ENCODE data around the gene MAN1C1.

Gene MAN1C1

DNA sequence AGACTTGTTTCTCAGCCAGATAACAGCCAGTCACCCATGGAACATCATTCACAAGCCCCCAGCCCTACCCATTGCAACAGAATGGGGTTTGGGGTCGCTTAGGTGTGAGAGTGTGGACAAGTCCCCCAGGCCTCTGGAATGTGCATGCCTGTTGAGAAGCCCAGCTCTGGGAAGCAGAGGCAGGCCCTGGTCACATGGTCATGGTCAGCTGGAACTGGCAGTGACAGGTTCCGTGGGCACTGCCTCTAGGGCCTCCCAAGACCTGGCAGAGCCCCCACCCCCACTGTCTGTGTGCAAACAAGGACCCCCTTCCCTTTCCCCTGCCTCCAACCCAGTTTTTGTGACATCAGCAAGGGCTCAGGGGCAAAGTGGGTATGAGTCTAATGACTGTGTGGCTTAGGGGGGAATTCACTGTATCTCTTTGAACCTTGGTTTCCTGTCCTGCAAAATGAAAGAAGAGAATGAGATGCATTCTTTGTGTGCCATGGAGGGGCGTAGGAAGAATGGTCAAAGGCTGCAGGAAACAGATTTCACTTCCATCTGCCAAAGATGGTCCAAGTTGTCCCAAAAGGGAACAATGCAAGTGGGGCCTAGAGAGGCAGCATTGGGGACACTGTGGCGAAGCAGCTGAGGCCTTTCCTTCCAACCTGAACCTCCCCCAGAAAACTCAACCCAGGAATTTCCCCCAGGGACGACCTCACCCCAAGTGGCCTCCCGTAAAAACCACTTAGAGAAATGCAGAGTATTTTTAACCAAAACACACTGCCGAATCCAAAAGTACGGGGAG lies 148.7 kb downstream of the MAN1C1 start:
- no peaks in the 10 kb centered on the region for H3K27me3 ChIP-seq (ENCODE audit: insufficient read depth, low read length)
- no peaks in the 10 kb centered on the region for H3K36me3 ChIP-seq (ENCODE audit: insufficient read depth, low read length)
- WGBS, result 82% methylated on average over 8 of the region's 8 CpGs
- no peaks in the 10 kb centered on the region for H3K9me3 ChIP-seq (ENCODE audit: insufficient read depth, low read depth, low read length)
- H3K4me1 ChIP-seq (ENCODE audit: insufficient read depth, low read length), result peaks cover 8% of the 10 kb centered on the region; the same call in 1 of the 2 replicates
- no peak overlapping the region for H3K27ac ChIP-seq (ENCODE audit: low read depth, low read length)
- no peak overlapping the region for H3K4me3 ChIP-seq (ENCODE audit: low read length)
- no peak overlapping the region for H3K9ac ChIP-seq (ENCODE audit: low read depth, low read length)

DNA sequence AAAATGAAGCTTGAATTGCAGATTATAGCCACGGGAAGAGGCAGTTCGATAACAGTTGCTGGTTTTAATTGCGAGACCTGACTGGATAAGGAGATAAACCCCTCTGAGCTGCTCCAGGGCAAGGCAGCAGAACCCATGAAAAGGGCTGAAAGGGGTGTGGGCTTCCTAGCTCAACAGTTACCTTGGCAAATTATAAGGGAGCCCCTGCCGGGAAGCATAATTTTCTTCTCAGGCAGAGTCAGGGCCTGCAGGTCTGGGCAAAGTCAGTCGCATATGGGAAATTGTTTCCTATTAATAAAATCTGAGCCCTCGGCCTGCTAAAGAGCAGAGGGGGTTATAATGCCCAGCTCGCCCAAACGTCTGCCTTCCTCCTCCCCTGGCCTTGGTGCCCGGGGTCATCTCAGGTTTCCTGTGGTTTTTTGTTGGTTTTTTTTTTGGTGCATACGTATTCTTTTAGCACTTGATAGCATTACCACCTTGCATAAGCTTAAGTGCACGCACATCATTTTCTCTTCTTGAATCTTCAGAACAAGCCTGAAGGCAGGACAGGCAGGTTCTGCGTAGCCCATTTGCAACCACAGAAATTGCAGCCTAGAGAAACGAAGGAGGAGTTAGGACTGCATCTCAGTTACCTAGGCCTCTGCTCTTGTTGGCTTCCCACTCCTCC lies 149.5 kb downstream of the MAN1C1 start:
- WGBS, result 80% methylated on average over 12 of the region's 13 CpGs
- Histone ChIP-seq H3K4me3 (ENCODE audit: low read length) (no peak overlapping the region), H3K27ac (ENCODE audit: low read depth, low read length) (no peak overlapping the region), H3K9me3 (ENCODE audit: insufficient read depth, low read depth, low read length) (no peaks in the 10 kb centered on the region), H3K9ac (ENCODE audit: low read depth, low read length) (no peak overlapping the region), H3K4me1 (ENCODE audit: insufficient read depth, low read length) (peaks cover 15% of the 10 kb centered on the region; the same call in 1 of the 2 replicates), H3K36me3 (ENCODE audit: insufficient read depth, low read length) (no peaks in the 10 kb centered on the region), H3K27me3 (ENCODE audit: insufficient read depth, low read length) (no peaks in the 10 kb centered on the region)

DNA sequence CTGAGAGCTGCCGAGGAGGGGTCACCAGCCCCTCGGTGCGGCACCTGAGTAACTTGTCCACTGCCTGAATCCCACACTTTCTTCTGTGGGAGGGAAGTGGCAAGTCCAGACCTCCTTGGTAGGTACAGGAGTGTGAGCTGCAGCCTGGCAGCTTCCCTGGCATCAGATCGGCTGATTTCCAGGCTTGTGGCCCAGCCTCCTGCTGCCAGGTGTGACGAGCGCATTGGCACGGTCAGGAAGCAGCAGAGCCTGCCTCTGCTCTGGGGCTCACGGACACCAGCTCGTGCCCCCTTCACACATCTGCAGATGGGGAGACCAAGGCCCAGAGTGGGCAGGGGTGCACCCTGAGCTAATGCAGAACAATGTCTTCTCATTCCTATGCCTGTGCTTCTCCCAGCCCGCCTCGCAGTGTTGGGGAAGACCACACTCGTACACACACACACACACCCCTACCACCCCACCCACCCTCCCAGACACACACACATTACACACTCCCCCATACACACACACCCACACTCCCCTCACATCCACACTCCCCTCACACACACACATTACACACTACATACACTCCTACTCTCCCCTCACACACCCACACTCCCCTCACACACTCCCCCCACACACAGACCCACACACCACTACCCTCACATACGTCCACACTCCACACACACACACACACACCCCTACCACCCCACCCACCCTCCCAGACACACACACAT lies 150.3 kb downstream of the MAN1C1 start:
- Histone ChIP-seq H3K27ac (ENCODE audit: low read depth, low read length) (no peak overlapping the region), H3K4me1 (ENCODE audit: insufficient read depth, low read length) (peaks cover 22% of the 10 kb centered on the region; the same call in 1 of the 2 replicates), H3K36me3 (ENCODE audit: insufficient read depth, low read length) (no peaks in the 10 kb centered on the region), H3K27me3 (ENCODE audit: insufficient read depth, low read length) (no peaks in the 10 kb centered on the region), H3K4me3 (ENCODE audit: low read length) (no peak overlapping the region), H3K9me3 (ENCODE audit: insufficient read depth, low read depth, low read length) (no peaks in the 10 kb centered on the region), H3K9ac (ENCODE audit: low read depth, low read length) (no peak overlapping the region)
- WGBS, result 93% methylated on average over 13 of the region's 13 CpGs

DNA sequence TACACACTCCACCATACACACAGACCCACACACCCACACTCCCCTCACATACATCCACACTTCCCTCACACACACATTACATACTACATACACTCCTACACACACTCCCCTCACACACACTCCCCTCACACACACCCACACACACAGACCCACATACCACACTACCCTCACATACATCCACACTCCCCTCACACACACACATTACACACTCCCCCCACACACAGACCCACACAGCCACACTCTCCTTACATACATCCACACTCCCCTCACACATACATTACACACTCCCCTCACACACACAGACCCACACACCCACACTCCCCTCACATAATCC lies 150.8 kb downstream of the MAN1C1 start:
- no peaks in the 10 kb centered on the region for H3K9me3 ChIP-seq (ENCODE audit: insufficient read depth, low read depth, low read length)
- no peaks in the 10 kb centered on the region for H3K36me3 ChIP-seq (ENCODE audit: insufficient read depth, low read length)
- H3K4me3 ChIP-seq (ENCODE audit: low read length), result no peak overlapping the region
- no peak overlapping the region for H3K9ac ChIP-seq (ENCODE audit: low read depth, low read length)
- peaks cover 25% of the 10 kb centered on the region; the same call in 1 of the 2 replicates for H3K4me1 ChIP-seq (ENCODE audit: insufficient read depth, low read length)
- H3K27me3 ChIP-seq (ENCODE audit: insufficient read depth, low read length), result no peaks in the 10 kb centered on the region
- H3K27ac ChIP-seq (ENCODE audit: low read depth, low read length), result no peak overlapping the region

DNA sequence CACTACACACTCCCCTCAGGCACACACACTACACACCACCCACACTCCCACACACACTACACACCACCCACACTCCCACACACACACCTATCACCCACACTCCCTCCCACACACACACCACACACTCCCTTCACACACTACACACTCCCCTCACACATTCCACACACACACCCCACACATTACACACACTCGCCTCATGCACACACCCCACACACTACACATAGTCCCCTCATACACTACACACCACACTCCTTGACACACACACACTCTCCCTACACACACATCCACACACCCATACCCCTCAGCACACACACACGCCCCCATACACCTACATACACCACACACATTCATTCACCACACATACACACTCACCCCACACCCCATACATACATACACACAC lies 152.4 kb downstream of the MAN1C1 start:
- 85% methylated on average over 2 of the region's 2 CpGs for WGBS

DNA sequence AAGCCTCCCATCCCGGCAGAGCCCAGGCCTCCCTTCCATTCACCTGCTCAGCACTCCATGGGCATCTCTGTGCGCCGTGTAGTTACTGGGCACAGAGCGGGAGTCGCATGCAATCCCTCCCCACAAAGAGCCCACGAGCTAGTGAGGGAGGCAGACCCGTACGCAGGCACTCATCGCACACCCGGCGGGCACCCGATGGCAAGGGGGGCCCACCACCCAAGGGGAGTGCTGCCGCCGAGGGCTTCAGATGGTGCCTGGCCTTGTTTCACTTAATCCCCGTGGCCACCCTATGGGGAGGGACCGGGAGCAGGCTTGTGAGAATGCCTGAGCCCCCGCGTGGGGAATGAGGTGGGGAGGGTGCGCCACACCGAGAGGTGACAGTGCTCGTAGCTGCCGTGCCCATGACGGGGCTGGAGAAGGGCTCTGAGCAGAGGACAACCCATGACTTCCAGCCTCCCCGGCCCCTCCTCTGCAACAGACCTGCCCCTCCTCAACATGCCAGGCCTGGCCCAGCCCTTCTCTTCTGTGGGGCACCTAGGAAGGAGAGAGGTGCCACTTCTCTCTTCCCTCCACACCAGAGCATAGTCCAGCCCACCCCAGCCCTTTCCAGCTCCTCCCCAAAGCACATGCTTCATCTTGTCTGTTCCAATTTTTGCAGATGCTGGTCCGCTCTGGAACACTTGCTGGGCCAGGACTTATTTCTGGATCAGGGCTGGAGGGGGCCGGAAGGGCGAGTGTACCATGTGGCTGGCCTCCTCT lies 153.2 kb downstream of the MAN1C1 start:
- H3K4me1 ChIP-seq (ENCODE audit: insufficient read depth, low read length), result peaks cover 35% of the 10 kb centered on the region
- WGBS, result 92% methylated on average over 27 of the region's 27 CpGs
- no peaks in the 10 kb centered on the region for H3K36me3 ChIP-seq (ENCODE audit: insufficient read depth, low read length)
- H3K9ac ChIP-seq (ENCODE audit: low read depth, low read length), result no peak overlapping the region
- H3K4me3 ChIP-seq (ENCODE audit: low read length), result no peak overlapping the region
- H3K27ac ChIP-seq (ENCODE audit: low read depth, low read length), result no peak overlapping the region
- no peaks in the 10 kb centered on the region for H3K27me3 ChIP-seq (ENCODE audit: insufficient read depth, low read length)
- H3K9me3 ChIP-seq (ENCODE audit: insufficient read depth, low read depth, low read length), result no peaks in the 10 kb centered on the region

More for the DNA sequence above, 152.4 kb downstream of the MAN1C1 start:
- Histone ChIP-seq H3K9me3 (ENCODE audit: insufficient read depth, low read depth, low read length) (no peaks in the 10 kb centered on the region), H3K4me1 (ENCODE audit: insufficient read depth, low read length) (peaks cover 33% of the 10 kb centered on the region), H3K36me3 (ENCODE audit: insufficient read depth, low read length) (no peaks in the 10 kb centered on the region), H3K9ac (ENCODE audit: low read depth, low read length) (no peak overlapping the region), H3K27ac (ENCODE audit: low read depth, low read length) (no peak overlapping the region), H3K27me3 (ENCODE audit: insufficient read depth, low read length) (no peaks in the 10 kb centered on the region), H3K4me3 (ENCODE audit: low read length) (no peak overlapping the region)

DNA sequence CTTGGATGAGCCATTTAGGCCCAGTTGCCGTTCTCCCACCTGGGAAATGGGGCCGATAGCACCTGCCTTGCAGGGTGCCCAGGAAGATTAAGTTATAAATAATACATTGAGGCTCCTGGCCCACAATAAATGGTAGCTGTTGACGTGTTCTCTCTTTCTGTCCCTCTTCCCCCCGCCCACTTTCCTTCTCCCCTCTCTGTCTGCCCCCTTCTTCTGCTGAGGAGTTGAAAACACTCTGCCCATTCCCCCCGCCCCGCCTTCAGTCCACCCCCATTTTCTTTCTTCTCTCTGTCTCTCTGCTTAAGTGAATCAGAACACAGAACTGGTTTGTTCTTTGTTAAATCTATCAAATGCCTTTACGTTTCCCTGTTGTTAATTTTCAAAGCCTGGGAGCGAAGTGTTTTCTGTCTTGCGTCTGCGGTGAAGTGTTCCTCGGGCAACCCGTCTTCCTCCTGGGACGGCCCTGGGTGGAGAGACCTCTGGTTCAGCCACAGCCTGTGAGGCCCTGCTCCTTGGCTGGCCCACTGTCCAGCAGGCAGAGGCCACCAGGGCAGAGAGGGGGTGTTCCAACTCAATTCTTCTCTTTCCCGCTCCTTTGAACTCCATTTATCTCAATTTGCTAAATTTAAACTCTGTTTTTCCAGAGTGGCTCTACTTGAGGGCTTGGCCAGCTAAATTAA lies 154.1 kb downstream of the MAN1C1 start:
- H3K4me3 ChIP-seq (ENCODE audit: low read length), result no peak overlapping the region
- H3K4me1 ChIP-seq (ENCODE audit: insufficient read depth, low read length), result peaks cover 38% of the 10 kb centered on the region
- H3K27me3 ChIP-seq (ENCODE audit: insufficient read depth, low read length), result no peaks in the 10 kb centered on the region
- WGBS, result 87% methylated on average over 14 of the region's 14 CpGs
- H3K36me3 ChIP-seq (ENCODE audit: insufficient read depth, low read length), result no peaks in the 10 kb centered on the region
- no peak overlapping the region for H3K27ac ChIP-seq (ENCODE audit: low read depth, low read length)
- H3K9ac ChIP-seq (ENCODE audit: low read depth, low read length), result no peak overlapping the region
- H3K9me3 ChIP-seq (ENCODE audit: insufficient read depth, low read depth, low read length), result no peaks in the 10 kb centered on the region

DNA sequence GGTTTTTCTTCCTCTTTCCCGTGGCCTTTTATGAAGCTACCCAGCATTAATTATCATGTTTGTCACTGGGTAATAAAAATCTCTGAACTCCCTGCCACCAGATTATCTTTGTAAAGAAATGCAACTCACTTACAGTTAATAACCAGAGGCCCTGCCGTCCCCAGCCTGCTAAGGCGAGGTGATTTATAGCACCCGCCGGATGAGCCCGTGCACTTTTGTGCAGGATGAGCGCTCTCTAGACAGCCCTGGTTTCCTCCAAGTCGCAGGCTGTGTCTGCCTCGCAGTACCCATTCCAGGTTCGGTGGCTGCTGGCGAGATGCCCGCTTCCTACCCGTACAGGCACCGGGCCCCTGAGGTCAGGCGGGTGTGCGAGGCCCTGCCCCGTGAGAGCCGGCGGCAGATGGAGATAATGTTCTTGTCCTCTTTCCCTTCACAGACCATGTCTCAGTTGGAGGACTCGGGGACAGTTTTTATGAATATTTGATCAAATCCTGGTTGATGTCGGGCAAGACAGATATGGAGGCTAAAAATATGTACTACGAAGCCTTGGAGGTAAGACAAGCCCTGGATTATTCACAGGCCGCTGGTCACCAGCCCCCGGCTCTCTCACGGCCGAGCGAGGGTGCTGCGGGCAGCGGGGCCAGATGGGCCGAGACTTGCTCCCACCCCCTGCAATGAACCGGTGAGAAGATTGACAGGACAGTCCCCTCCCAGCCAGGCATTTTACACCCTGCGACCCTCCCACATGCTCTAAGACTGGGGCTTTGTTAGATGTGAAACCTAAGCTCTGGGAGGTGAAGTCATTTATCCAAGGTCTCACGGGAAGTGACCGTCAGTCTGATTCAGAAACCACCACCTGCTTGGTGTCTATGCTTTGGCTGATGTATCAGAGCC lies 154.9 kb downstream of the MAN1C1 start:
- Histone ChIP-seq H3K27ac (ENCODE audit: low read depth, low read length) (no peak overlapping the region), H3K27me3 (ENCODE audit: insufficient read depth, low read length) (no peaks in the 10 kb centered on the region), H3K4me1 (ENCODE audit: insufficient read depth, low read length) (peaks cover 36% of the 10 kb centered on the region), H3K36me3 (ENCODE audit: insufficient read depth, low read length) (no peaks in the 10 kb centered on the region), H3K9me3 (ENCODE audit: insufficient read depth, low read depth, low read length) (no peaks in the 10 kb centered on the region), H3K4me3 (ENCODE audit: low read length) (no peak overlapping the region), H3K9ac (ENCODE audit: low read depth, low read length) (no peak overlapping the region)
- 73% methylated on average over 34 of the region's 34 CpGs for WGBS

DNA sequence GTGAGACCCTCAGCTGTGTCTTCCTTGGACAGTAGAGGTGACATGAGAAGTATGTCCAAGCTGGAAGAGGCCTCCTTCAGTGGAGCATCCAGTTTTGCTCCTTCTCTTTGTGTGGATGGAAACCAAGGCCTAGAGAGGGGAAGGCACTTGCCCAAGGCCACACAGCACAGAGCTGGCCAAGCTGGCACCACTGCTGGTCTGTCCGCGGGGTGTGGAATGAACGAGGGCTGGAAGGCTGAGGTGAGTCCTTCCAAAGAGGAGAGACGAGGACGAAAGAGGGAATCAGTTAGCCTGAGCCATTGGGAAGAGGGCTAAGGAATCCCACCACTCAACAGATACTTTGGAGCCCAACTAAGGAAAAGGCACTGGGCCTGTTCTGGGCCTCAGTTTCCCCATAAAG lies 155.6 kb downstream of the MAN1C1 start:
- Histone ChIP-seq H3K27me3 (ENCODE audit: insufficient read depth, low read length) (no peaks in the 10 kb centered on the region), H3K9me3 (ENCODE audit: insufficient read depth, low read depth, low read length) (no peaks in the 10 kb centered on the region)
- WGBS, result 94% methylated on average over 5 of the region's 5 CpGs

DNA sequence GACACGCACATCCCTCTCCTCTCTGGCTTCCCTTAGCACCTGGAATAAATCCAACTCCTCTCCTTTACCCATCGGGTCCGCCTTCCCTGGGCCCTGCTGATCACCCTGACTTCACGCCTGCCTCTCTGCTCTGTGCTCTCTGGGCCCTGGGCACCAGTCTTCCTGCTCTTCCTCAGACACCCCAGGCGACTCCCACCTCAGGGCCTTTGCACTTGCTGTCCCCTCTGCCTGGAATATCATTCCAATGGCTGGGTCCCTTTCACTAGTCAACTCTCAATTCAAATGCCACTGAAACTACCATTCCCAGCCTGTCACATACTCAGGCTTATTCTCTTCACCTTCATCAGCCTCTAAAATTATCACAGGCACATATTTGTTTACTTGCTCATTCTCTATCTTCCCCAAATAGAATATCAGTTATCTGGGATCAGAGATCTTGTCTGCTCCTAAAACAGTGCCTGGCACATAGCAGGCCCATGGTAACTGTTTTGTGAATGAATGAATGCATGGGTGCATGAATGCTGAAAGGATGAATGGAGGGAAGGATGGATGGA lies 156.2 kb downstream of the MAN1C1 start:
- 94% methylated on average over 5 of the region's 5 CpGs for WGBS
- Histone ChIP-seq H3K9ac (ENCODE audit: low read depth, low read length) (no peak overlapping the region), H3K27me3 (ENCODE audit: insufficient read depth, low read length) (no peaks in the 10 kb centered on the region), H3K36me3 (ENCODE audit: insufficient read depth, low read length) (no peaks in the 10 kb centered on the region), H3K4me1 (ENCODE audit: insufficient read depth, low read length) (peaks cover 36% of the 10 kb centered on the region), H3K27ac (ENCODE audit: low read depth, low read length) (no peak overlapping the region), H3K9me3 (ENCODE audit: insufficient read depth, low read depth, low read length) (no peaks in the 10 kb centered on the region), H3K4me3 (ENCODE audit: low read length) (no peak overlapping the region)

More for the DNA sequence above, 155.6 kb downstream of the MAN1C1 start:
- peaks cover 36% of the 10 kb centered on the region for H3K4me1 ChIP-seq (ENCODE audit: insufficient read depth, low read length)
- H3K4me3 ChIP-seq (ENCODE audit: low read length), result no peak overlapping the region
- H3K36me3 ChIP-seq (ENCODE audit: insufficient read depth, low read length), result no peaks in the 10 kb centered on the region
- H3K27ac ChIP-seq (ENCODE audit: low read depth, low read length), result no peak overlapping the region
- H3K9ac ChIP-seq (ENCODE audit: low read depth, low read length), result no peak overlapping the region
